ENCODE data around the gene PHF5A.

Gene PHF5A

GRCh38 chr22:41411021-41411851 lies 57.3 kb downstream of the PHF5A start:
- no peak overlapping the region for H3K4me3 ChIP-seq (ENCODE audit: low read depth, low read length)
- TF ChIP-seq CTCF (IDR thresholded peaks at IDR 0.05; ENCODE audit: control insufficient read depth, extremely low read depth, insufficient read depth) = no peak
- no peak for DNase-seq (ENCODE audit: low read depth)

GRCh38 chr22:41410311-41410751 lies 58.2 kb downstream of the PHF5A start:
- no peak for TF ChIP-seq CTCF (IDR thresholded peaks at IDR 0.05; ENCODE audit: control insufficient read depth, extremely low read depth, insufficient read depth)
- DNase-seq (ENCODE audit: low read depth) = peak; percentile 39
- no peak overlapping the region for H3K4me3 ChIP-seq (ENCODE audit: low read depth, low read length)

All from LNCaP clone FGC (cell line).